Right atrium auricular region (tissue), 2 donors: Measurements from ENCODE around the gene ARID4B. TPM values are rescaled to one million over a fixed set of nuclear protein-coding genes. Genes with fewer than 3 reads are reported as not detected.

ENCODE experiments used
- DNase-seq: peaks from one replicate; pipeline ENCODE4 v3.0.0-alpha.2; 2019; ENCODE audit warnings: low spot score
- H3K27ac ChIP-seq, 2 donors: fragments of 200-600 bp; sonication (generic); 1 replicate in 1 of 2; 2 replicates in 1 of 2; pipeline ENCODE4 v1.5.1; 2016 to 2019
- H3K27me3 ChIP-seq, 2 donors: fragments of 200-600 bp; sonication (generic); one replicate each; pipeline versions ENCODE4 v1.5.1 to v1.6.0; 2017 to 2019
- H3K36me3 ChIP-seq: fragments of 200-600 bp; sonication (generic); one replicate; pipeline ENCODE4 v1.5.1; 2016
- H3K4me1 ChIP-seq, 2 donors: fragments of 200-600 bp; sonication (generic); one replicate each; pipeline versions ENCODE4 v1.5.1 to v1.6.0; 2017 to 2019
- H3K4me3 ChIP-seq, 2 donors: fragments of 200-600 bp; sonication (generic); 1 replicate in 1 of 2; 2 replicates in 1 of 2; pipeline ENCODE4 v1.5.1; 2017 to 2019; ENCODE audit warnings: mild to moderate bottlenecking in 1 of 2, moderate library complexity in 1 of 2
- H3K9me3 ChIP-seq, 2 donors: fragments of 200-600 bp; sonication (generic); one replicate each; pipeline ENCODE4 v1.5.1; 2019
- CTCF ChIP-seq, 2 donors: fragments of 200-600 bp; sonication (generic); IDR thresholded peaks; one replicate each; pipeline ENCODE4 v1.5.1; 2019; ENCODE audit warnings: antibody characterized with exemption in 2 of 2
- total RNA-seq, 2 donors: library from RNA; depleted of rRNA; stranded (reverse); fragments of >200 nt; gene quantifications; one replicate each; pipeline ENCODE4 v1.1.0, GENCODE V29; 2016

Gene ARID4B
- total RNA-seq, 2 donors from 2014 or later: 15.9 to 16.1 TPM

- Histone ChIP-seq H3K27me3 (no peaks in the 10 kb centered on the region), H3K4me3 (no peak overlapping the region), H3K9me3 (no peaks in the 10 kb centered on the region), H3K27ac (no peak overlapping the region), H3K36me3 (peaks cover 67% of the 10 kb centered on the region), H3K4me1 (no peaks in the 10 kb centered on the region)
- DNase-seq: no peak
- TF ChIP-seq CTCF (IDR thresholded peaks at IDR 0.05): no peak
These were observed 188.7 kb downstream of the ARID4B start for GRCh38 chr1:235139315-235139714.

- no peak overlapping the region for H3K27ac ChIP-seq
- H3K36me3 ChIP-seq: peaks cover 72% of the 10 kb centered on the region
- H3K27me3 ChIP-seq: no peaks in the 10 kb centered on the region
- H3K9me3 ChIP-seq: no peaks in the 10 kb centered on the region
- H3K4me1 ChIP-seq: no peaks in the 10 kb centered on the region
- DNase-seq: no peak
- H3K4me3 ChIP-seq: no peak overlapping the region
- no peak for TF ChIP-seq CTCF (IDR thresholded peaks at IDR 0.05)
These were observed 189.2 kb downstream of the ARID4B start for GRCh38 chr1:235138821-235139220.

- H3K36me3 ChIP-seq: peaks cover 72% of the 10 kb centered on the region
- no peaks in the 10 kb centered on the region for H3K9me3 ChIP-seq
- DNase-seq: no peak
These were observed 191.9 kb downstream of the ARID4B start for GRCh38 chr1:235136111-235136510.

GRCh38 chr1:235134171-235134570 is 193.8 kb downstream of the ARID4B start:
- Histone ChIP-seq H3K9me3 (no peaks in the 10 kb centered on the region), H3K36me3 (peaks cover 61% of the 10 kb centered on the region)

More at GRCh38 chr1:235136111-235136510, 191.9 kb downstream of the ARID4B start:
- Histone ChIP-seq H3K4me3 (no peak overlapping the region), H3K4me1 (no peaks in the 10 kb centered on the region), H3K27me3 (no peaks in the 10 kb centered on the region), H3K27ac (no peak overlapping the region)
- TF ChIP-seq CTCF (IDR thresholded peaks at IDR 0.05): no peak

GRCh38 chr1:235133086-235133485 is 194.9 kb downstream of the ARID4B start:
- DNase-seq: no peak
- Histone ChIP-seq H3K27ac (no peak overlapping the region), H3K36me3 (peaks cover 56% of the 10 kb centered on the region), H3K4me1 (no peaks in the 10 kb centered on the region), H3K9me3 (no peaks in the 10 kb centered on the region), H3K4me3 (no peak overlapping the region), H3K27me3 (no peaks in the 10 kb centered on the region)
- TF ChIP-seq CTCF (IDR thresholded peaks at IDR 0.05): no peak

More at GRCh38 chr1:235134171-235134570, 193.8 kb downstream of the ARID4B start:
- no peak for TF ChIP-seq CTCF (IDR thresholded peaks at IDR 0.05)
- Histone ChIP-seq H3K27ac (no peak overlapping the region), H3K4me3 (no peak overlapping the region), H3K4me1 (no peaks in the 10 kb centered on the region), H3K27me3 (no peaks in the 10 kb centered on the region)
- no peak for DNase-seq

GRCh38 chr1:235131961-235132360 is 196.0 kb downstream of the ARID4B start:
- Histone ChIP-seq H3K36me3 (peaks cover 46% of the 10 kb centered on the region), H3K4me3 (no peak overlapping the region), H3K9me3 (no peaks in the 10 kb centered on the region), H3K27me3 (no peaks in the 10 kb centered on the region), H3K27ac (no peak overlapping the region), H3K4me1 (peaks cover 0 to 6% of the 10 kb centered on the region in 2 donors)
- no peak for TF ChIP-seq CTCF (IDR thresholded peaks at IDR 0.05)
- DNase-seq: no peak
